Esophagus muscularis mucosa (tissue), 4 donors: ENCODE results near the gene CHPF2.

ENCODE experiments used
- CTCF ChIP-seq, 3 experiments: fragments of 200-600 bp in 2 of 3; fragments of 450-650 bp in 1 of 3; sonication (generic) in 2 of 3; IDR thresholded peaks; one replicate each; pipeline ENCODE4 v1.5.1; 2017 to 2019; ENCODE audit warnings: antibody characterized with exemption in 3 of 3, mild to moderate bottlenecking in 2 of 3, moderate library complexity in 1 of 3
- EP300 ChIP-seq: sonication (generic); formaldehyde crosslinking; IDR thresholded peaks from one replicate; pipeline ENCODE4 v1.6.1; 2017; ENCODE audit warnings: antibody characterized with exemption
- POLR2A ChIP-seq: fragments of 450-650 bp; IDR thresholded peaks from one replicate; pipeline ENCODE4 v1.6.1; 2017; ENCODE audit warnings: antibody characterized with exemption, moderate library complexity, mild to moderate bottlenecking, low read depth
- POLR2AphosphoS5 ChIP-seq, 2 donors: sonication (generic); formaldehyde crosslinking; IDR thresholded peaks; one replicate each; pipeline ENCODE4 v1.6.1; 2017; ENCODE audit warnings: antibody characterized with exemption in 2 of 2

- peak; percentile 29 to 58 for TF ChIP-seq POLR2AphosphoS5 (IDR thresholded peaks at IDR 0.05)
- no peak for TF ChIP-seq POLR2A
- no peak for TF ChIP-seq EP300
- TF ChIP-seq CTCF (IDR thresholded peaks at IDR 0.05), result no peak
Observed at GRCh38 chr7:151271699-151272355, 39.5 kb downstream of the CHPF2 start.
